ENCODE measurements around the gene RPUSD1. TPM values are rescaled to one million over a fixed set of nuclear protein-coding genes. Genes with fewer than 3 reads are reported as not detected.

Gene RPUSD1
- total and polyA plus RNA-seq, 4 donors, result 8.2 to 25.6 (median 23.5) TPM

DNA sequence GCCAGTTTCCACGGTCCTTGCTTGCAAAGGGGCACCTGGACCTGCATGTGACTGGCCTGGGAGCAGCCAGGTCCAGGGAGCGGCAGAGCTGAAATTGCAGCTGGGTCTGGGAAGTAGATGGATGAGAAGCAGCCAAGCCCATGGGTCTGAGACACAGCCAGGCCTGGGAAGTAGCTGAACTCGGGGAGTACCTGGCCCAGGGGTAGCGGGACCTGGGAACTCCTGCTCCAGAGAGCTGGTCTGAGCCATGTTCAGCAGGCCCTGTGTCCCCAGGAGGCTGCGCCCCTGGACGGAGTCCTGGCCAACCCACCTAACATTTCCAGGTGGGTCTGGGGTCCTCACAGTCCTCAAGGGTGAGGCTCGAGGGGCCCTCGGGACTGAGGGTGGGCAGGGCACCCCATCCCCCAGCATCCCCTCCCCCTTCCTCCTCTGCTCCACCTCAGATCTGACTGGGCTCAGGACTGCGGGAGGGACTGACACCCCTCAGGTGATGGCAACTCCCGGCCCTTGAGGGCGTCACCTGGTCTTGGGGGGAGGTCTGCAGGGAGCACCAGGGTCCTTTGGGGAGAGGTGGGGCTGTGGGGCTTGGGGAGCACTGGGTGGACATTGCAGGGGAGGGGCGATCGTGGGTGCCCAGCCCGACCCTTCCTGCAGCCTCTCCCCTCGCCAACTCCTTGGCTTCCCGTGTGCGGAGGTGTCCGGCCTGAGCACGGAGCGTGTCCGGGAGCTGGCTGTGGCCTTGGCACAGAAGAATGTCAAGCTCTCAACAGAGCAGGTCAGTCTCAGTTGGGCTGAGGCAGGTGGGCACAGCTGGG lies 24.6 kb downstream of the RPUSD1 start:
- Histone ChIP-seq H3K27ac (ENCODE audit: low read depth in 1 of 2, low read length in 1 of 2) (no peak overlapping the region), H3K9ac (ENCODE audit: insufficient read depth in 1 of 2, low read length in 2 of 2) (no peak overlapping the region), H3K36me3 (ENCODE audit: control insufficient read depth in 4 of 4, insufficient read depth in 4 of 4, low read length in 4 of 4) (no peaks in the 10 kb centered on the region), H3K4me3 (no peak overlapping the region), H3K4me1 (ENCODE audit: control insufficient read depth in 5 of 5, insufficient read depth in 5 of 5, low read length in 5 of 5) (peaks cover 0 to 6% (median 2%) of the 10 kb centered on the region in 5 donors), H3K27me3 (ENCODE audit: control insufficient read depth in 3 of 3, insufficient read depth in 3 of 3, low read length in 2 of 3) (no peaks in the 10 kb centered on the region), H3K9me3 (ENCODE audit: control insufficient read depth in 4 of 4, insufficient read depth in 3 of 4, low read length in 3 of 4) (no peaks in the 10 kb centered on the region)
- TF ChIP-seq, protein P1, sequence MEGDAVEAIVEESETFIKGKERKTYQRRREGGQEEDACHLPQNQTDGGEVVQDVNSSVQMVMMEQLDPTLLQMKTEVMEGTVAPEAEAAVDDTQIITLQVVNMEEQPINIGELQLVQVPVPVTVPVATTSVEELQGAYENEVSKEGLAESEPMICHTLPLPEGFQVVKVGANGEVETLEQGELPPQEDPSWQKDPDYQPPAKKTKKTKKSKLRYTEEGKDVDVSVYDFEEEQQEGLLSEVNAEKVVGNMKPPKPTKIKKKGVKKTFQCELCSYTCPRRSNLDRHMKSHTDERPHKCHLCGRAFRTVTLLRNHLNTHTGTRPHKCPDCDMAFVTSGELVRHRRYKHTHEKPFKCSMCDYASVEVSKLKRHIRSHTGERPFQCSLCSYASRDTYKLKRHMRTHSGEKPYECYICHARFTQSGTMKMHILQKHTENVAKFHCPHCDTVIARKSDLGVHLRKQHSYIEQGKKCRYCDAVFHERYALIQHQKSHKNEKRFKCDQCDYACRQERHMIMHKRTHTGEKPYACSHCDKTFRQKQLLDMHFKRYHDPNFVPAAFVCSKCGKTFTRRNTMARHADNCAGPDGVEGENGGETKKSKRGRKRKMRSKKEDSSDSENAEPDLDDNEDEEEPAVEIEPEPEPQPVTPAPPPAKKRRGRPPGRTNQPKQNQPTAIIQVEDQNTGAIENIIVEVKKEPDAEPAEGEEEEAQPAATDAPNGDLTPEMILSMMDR (IDR thresholded peaks at IDR 0.05; ENCODE audit: control extremely low read depth, extremely low read depth), result no peak
- WGBS, 2 donors, result 80 to 83% methylated on average over 21 of the region's 21 CpGs
- ATAC-seq (ENCODE audit: insufficient read depth, low FRiP score) (no peak), DNase-seq (no peak)

DNA sequence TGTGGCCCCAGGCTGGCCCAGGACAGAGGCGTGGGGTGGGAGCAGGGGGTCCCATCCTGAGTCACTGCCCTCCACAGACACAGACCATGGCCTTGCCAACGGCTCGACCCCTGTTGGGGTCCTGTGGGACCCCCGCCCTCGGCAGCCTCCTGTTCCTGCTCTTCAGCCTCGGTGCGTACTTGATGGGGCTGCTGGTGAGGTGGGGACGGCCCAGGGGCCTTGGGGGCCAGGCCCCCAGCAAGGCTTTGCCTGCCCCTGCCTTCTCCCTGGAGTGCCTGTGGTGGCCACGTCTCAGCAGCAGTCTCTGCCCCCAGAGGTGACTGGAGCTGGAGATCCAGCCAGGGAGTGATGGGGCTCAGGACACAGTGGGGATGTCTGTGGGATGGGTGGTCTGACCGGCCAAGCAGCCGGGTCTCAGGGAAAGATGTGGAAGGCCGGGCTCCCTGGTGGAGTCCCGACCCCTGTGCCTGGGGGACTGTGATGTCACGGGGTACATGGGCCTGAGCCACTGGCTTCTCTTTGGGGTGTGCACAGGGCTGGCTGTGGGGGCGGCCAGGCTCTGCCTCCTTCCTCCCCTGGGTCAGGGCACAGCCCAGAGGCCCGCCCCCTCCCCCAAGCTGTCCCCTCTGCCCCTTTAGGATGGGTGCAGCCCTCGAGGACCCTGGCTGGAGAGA lies 25.4 kb downstream of the RPUSD1 start:
- H3K9ac ChIP-seq (ENCODE audit: insufficient read depth in 1 of 2, low read length in 2 of 2), result no peak overlapping the region
- no peak overlapping the region for H3K27ac ChIP-seq (ENCODE audit: low read depth in 1 of 2, low read length in 1 of 2)
- DNase-seq (no peak), ATAC-seq (ENCODE audit: insufficient read depth, low FRiP score) (no peak)
- TF ChIP-seq, protein P1 (IDR thresholded peaks at IDR 0.05; ENCODE audit: control extremely low read depth, extremely low read depth), result no peak
- H3K4me1 ChIP-seq (ENCODE audit: control insufficient read depth in 5 of 5, insufficient read depth in 5 of 5, low read length in 5 of 5), result peaks cover 0 to 5% (median 2%) of the 10 kb centered on the region in 5 donors
- H3K9me3 ChIP-seq (ENCODE audit: control insufficient read depth in 4 of 4, insufficient read depth in 3 of 4, low read length in 3 of 4), result no peaks in the 10 kb centered on the region
- no peaks in the 10 kb centered on the region for H3K36me3 ChIP-seq (ENCODE audit: control insufficient read depth in 4 of 4, insufficient read depth in 4 of 4, low read length in 4 of 4)
- H3K27me3 ChIP-seq (ENCODE audit: control insufficient read depth in 3 of 3, insufficient read depth in 3 of 3, low read length in 2 of 3), result no peaks in the 10 kb centered on the region
- H3K4me3 ChIP-seq, result no peak overlapping the region
- 80 to 81% methylated on average over 17 of the region's 17 CpGs for WGBS, 2 donors

DNA sequence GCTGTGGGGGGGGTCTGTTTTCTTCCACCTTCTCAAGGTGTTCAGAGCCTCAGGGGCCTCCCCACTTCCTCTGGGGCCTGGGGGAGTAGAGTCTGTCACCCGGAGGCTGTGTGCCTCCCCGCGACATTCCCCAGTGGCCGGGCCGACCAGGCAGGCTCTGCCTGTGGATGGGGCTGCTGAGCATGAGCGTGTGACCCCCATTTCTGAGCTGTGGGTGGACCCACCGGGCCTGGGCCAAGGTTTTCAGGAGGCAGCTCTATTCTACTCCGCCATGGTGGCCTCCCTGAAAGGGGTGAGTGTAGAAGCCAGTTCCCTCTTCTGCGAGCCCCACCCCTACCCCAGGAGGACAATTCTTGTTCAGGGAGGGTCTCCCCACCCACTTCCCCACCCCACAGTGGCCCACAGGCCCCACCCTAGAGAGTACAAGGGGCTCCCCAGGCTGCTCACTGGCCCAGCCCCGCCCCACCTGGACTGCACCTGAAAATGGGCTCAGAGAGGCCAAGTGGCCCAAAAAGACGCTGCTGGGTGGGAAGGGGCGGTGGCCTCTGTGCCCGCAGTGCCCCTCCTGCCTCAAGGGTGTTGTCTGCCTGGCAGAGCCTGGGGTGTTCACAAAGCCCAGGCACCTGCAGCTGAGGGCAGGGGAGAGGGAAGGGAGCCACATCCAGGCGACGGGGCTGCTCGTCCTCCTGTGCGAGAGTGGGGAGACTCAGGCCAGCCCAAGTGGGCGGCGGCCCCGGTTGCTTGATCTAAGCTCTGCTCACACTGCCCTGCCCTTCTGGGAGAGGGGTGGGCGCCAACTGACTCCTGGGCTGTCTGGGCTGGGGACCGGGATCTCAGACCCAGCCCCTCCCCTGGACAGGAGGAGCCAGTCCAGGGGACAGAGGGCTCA lies 26.3 kb downstream of the RPUSD1 start:
- Histone ChIP-seq H3K27ac (ENCODE audit: low read depth in 1 of 2, low read length in 1 of 2) (no peak overlapping the region), H3K4me1 (ENCODE audit: control insufficient read depth in 5 of 5, insufficient read depth in 5 of 5, low read length in 5 of 5) (peaks cover 0 to 5% (median 2%) of the 10 kb centered on the region in 5 donors), H3K9me3 (ENCODE audit: control insufficient read depth in 4 of 4, insufficient read depth in 3 of 4, low read length in 3 of 4) (no peaks in the 10 kb centered on the region), H3K4me3 (no peak overlapping the region), H3K36me3 (ENCODE audit: control insufficient read depth in 4 of 4, insufficient read depth in 4 of 4, low read length in 4 of 4) (no peaks in the 10 kb centered on the region), H3K9ac (ENCODE audit: insufficient read depth in 1 of 2, low read length in 2 of 2) (no peak overlapping the region), H3K27me3 (ENCODE audit: control insufficient read depth in 3 of 3, insufficient read depth in 3 of 3, low read length in 2 of 3) (no peaks in the 10 kb centered on the region)
- TF ChIP-seq, protein P1 (IDR thresholded peaks at IDR 0.05; ENCODE audit: control extremely low read depth, extremely low read depth), result no peak
- ATAC-seq (ENCODE audit: insufficient read depth, low FRiP score), result no peak
- WGBS, 2 donors, result 64 to 78% methylated on average over 16 to 22 of the region's 22 CpGs
- DNase-seq, result no peak

All from lung (tissue), 12 donors.